Muscle of leg (tissue), 11 donors: ENCODE data around the gene ADAMTS3. TPM values are rescaled to one million over a fixed set of nuclear protein-coding genes. Genes with fewer than 3 reads are reported as not detected.

Experiments
- DNase-seq: peaks from one replicate; pipeline ENCODE4 v3.0.0; 2013
- H3K27ac ChIP-seq: one replicate; pipeline ENCODE4 v1.5.1; 2013; ENCODE audit warnings: mild to moderate bottlenecking, low read length, control low read depth
- H3K27me3 ChIP-seq: one replicate; pipeline ENCODE4 v1.6.1; 2013; ENCODE audit warnings: low read length; ENCODE audit not compliant: control insufficient read depth, insufficient read depth
- H3K36me3 ChIP-seq: one replicate; pipeline ENCODE4 v1.6.1; 2013; ENCODE audit warnings: low read length; ENCODE audit not compliant: control insufficient read depth, insufficient read depth
- H3K4me1 ChIP-seq: one replicate; pipeline ENCODE4 v1.6.1; 2013; ENCODE audit warnings: low read length; ENCODE audit not compliant: control insufficient read depth, insufficient read depth
- H3K4me3 ChIP-seq: one replicate; pipeline ENCODE4 v1.5.1; 2013; ENCODE audit warnings: low read length, control low read depth
- H3K9me3 ChIP-seq: replicated peaks from 2 replicates; pipeline ENCODE4 v1.6.1; 2013; ENCODE audit warnings: low read depth, low read length; ENCODE audit not compliant: control insufficient read depth
- WGBS: methylation state at CpG from one replicate; pipeline ENCODE4 v1.1.5; 2013; ENCODE audit warnings: missing lambda C conversion rate; ENCODE audit not compliant: insufficient coverage; 5-methylcytosine and 5-hydroxymethylcytosine counted together
- polyA plus RNA-seq, 8 donors: library from polyadenylated mRNA; unstranded; fragments of 120-200 nt; gene quantifications; one replicate each; pipeline versions ENCODE4 v1.2.1 to v1.2.3, GENCODE V29; 2013; ENCODE audit warnings: inconsistent platforms in 1 of 8, low replicate concordance in 1 of 8; ENCODE audit not compliant: insufficient read length in 8 of 8, insufficient read depth in 1 of 8
- total RNA-seq: library from RNA; stranded (reverse); fragments of 120-200 nt; gene quantifications from one replicate; pipeline ENCODE4 v1.2.4, GENCODE V29; 2013

The ADAMTS3 gene
- total and polyA plus RNA-seq, 9 donors: 1.6 to 6.9 (median 3.7) TPM

- WGBS: no CpG with 5 or more reads among the region's 1 CpG
- DNase-seq: no peak
- no peak overlapping the region for H3K4me3 ChIP-seq
- no peaks in the 10 kb centered on the region for H3K9me3 ChIP-seq
- no peaks in the 10 kb centered on the region for H3K36me3 ChIP-seq
- no peaks in the 10 kb centered on the region for H3K4me1 ChIP-seq
- H3K27me3 ChIP-seq: no peaks in the 10 kb centered on the region
- H3K27ac ChIP-seq: no peak overlapping the region
Observed at GRCh38 chr4:72388521-72388920, 180.5 kb downstream of the ADAMTS3 start.

GRCh38 chr4:72387959-72388358 lies 181.1 kb downstream of the ADAMTS3 start:
- no peaks in the 10 kb centered on the region for H3K27me3 ChIP-seq
- H3K9me3 ChIP-seq: no peaks in the 10 kb centered on the region
- H3K4me1 ChIP-seq: no peaks in the 10 kb centered on the region
- DNase-seq: no peak
- no peak overlapping the region for H3K4me3 ChIP-seq
- no peak overlapping the region for H3K27ac ChIP-seq
- 100% methylated on average over 1 of the region's 1 CpG for WGBS
- no peaks in the 10 kb centered on the region for H3K36me3 ChIP-seq

GRCh38 chr4:72383439-72383838 lies 185.6 kb downstream of the ADAMTS3 start:
- no peak for DNase-seq
- no peak overlapping the region for H3K27ac ChIP-seq
- H3K4me1 ChIP-seq: no peaks in the 10 kb centered on the region
- no peaks in the 10 kb centered on the region for H3K27me3 ChIP-seq
- H3K4me3 ChIP-seq: no peak overlapping the region
- no CpG with 5 or more reads among the region's 3 CpGs for WGBS
- H3K9me3 ChIP-seq: no peaks in the 10 kb centered on the region
- H3K36me3 ChIP-seq: no peaks in the 10 kb centered on the region

- Histone ChIP-seq H3K4me3 (no peak overlapping the region), H3K9me3 (no peaks in the 10 kb centered on the region), H3K36me3 (no peaks in the 10 kb centered on the region), H3K27me3 (no peaks in the 10 kb centered on the region), H3K4me1 (peaks cover 3% of the 10 kb centered on the region), H3K27ac (no peak overlapping the region)
- WGBS: 90% methylated on average over 1 of the region's 2 CpGs
- DNase-seq: no peak
Observed at GRCh38 chr4:72378901-72379300, 190.1 kb downstream of the ADAMTS3 start.

GRCh38 chr4:72377491-72378194 lies 191.4 kb downstream of the ADAMTS3 start:
- H3K4me1 ChIP-seq: peaks cover 3% of the 10 kb centered on the region
- peak; percentile 46 for DNase-seq
- 90% methylated on average over 3 of the region's 5 CpGs for WGBS
- H3K27ac ChIP-seq: peak overlapping the region; percentile 31
- no peak overlapping the region for H3K4me3 ChIP-seq
- no peaks in the 10 kb centered on the region for H3K36me3 ChIP-seq
- no peaks in the 10 kb centered on the region for H3K27me3 ChIP-seq
- H3K9me3 ChIP-seq: no peaks in the 10 kb centered on the region

GRCh38 chr4:72376901-72377300 lies 192.1 kb downstream of the ADAMTS3 start:
- peaks cover 3% of the 10 kb centered on the region for H3K4me1 ChIP-seq
- no peak overlapping the region for H3K27ac ChIP-seq
- H3K36me3 ChIP-seq: no peaks in the 10 kb centered on the region
- no peaks in the 10 kb centered on the region for H3K27me3 ChIP-seq
- no peak for DNase-seq
- H3K4me3 ChIP-seq: no peak overlapping the region
- no peaks in the 10 kb centered on the region for H3K9me3 ChIP-seq

GRCh38 chr4:72375073-72375736 lies 193.8 kb downstream of the ADAMTS3 start:
- H3K36me3 ChIP-seq: no peaks in the 10 kb centered on the region
- peak; percentile 75 for DNase-seq
- peaks cover 3% of the 10 kb centered on the region for H3K4me1 ChIP-seq
- H3K9me3 ChIP-seq: no peaks in the 10 kb centered on the region
- H3K27me3 ChIP-seq: no peaks in the 10 kb centered on the region
- peak overlapping the region; percentile 6 for H3K27ac ChIP-seq
- H3K4me3 ChIP-seq: no peak overlapping the region
- WGBS: 44% methylated on average over 4 of the region's 4 CpGs

- no peaks in the 10 kb centered on the region for H3K36me3 ChIP-seq
- no peaks in the 10 kb centered on the region for H3K27me3 ChIP-seq
- DNase-seq: peak; percentile 67
- peaks cover 3% of the 10 kb centered on the region for H3K4me1 ChIP-seq
- no peak overlapping the region for H3K27ac ChIP-seq
- no peak overlapping the region for H3K4me3 ChIP-seq
- no peaks in the 10 kb centered on the region for H3K9me3 ChIP-seq
- WGBS: no CpG with 5 or more reads among the region's 1 CpG
Observed at GRCh38 chr4:72374159-72374558, 194.9 kb downstream of the ADAMTS3 start.

- no peaks in the 10 kb centered on the region for H3K36me3 ChIP-seq
- no peaks in the 10 kb centered on the region for H3K9me3 ChIP-seq
- H3K27ac ChIP-seq: no peak overlapping the region
- no peak for DNase-seq
- no peak overlapping the region for H3K4me3 ChIP-seq
- H3K27me3 ChIP-seq: no peaks in the 10 kb centered on the region
- H3K4me1 ChIP-seq: no peaks in the 10 kb centered on the region
Observed at GRCh38 chr4:72366601-72367000, 202.4 kb downstream of the ADAMTS3 start.

GRCh38 chr4:72365981-72366380 lies 203.0 kb downstream of the ADAMTS3 start:
- Histone ChIP-seq H3K36me3 (no peaks in the 10 kb centered on the region), H3K27ac (no peak overlapping the region), H3K27me3 (no peaks in the 10 kb centered on the region), H3K9me3 (no peaks in the 10 kb centered on the region), H3K4me3 (no peak overlapping the region), H3K4me1 (no peaks in the 10 kb centered on the region)
- no CpG with 5 or more reads among the region's 4 CpGs for WGBS
- DNase-seq: no peak
